ENCODE measurements around the gene PIK3CA. TPM values are rescaled to one million over a fixed set of nuclear protein-coding genes. Genes with fewer than 3 reads are reported as not detected.
"Not testable (repeated sequence)": the region's sequence is repeated elsewhere in the genome, so short reads cannot be mapped to it uniquely, and the experiment has no call there.

The PIK3CA gene
- total RNA-seq, 1 donor = 34.7 TPM

- TF ChIP-seq CTCF (IDR thresholded peaks at IDR 0.05; ENCODE audit: extremely low read depth, low read depth, low read length) = no peak
- DNase-seq (ENCODE audit: insufficient read length, low spot score, missing footprints) = no peak
- H3K27ac ChIP-seq (ENCODE audit: low read depth, low read length) = no peak overlapping the region
Measured at GRCh38 chr3:179258820-179259219, 110.7 kb downstream of the PIK3CA start.

GRCh38 chr3:179259959-179260756, 112.0 kb downstream of the PIK3CA start:
- H3K4me1 ChIP-seq (ENCODE audit: insufficient read depth, low read length); DNase-seq (ENCODE audit: insufficient read length, low spot score, missing footprints); H3K9me3 ChIP-seq (ENCODE audit: low read depth, low read length); H3K27me3 ChIP-seq (ENCODE audit: insufficient read depth, low read length); H4K20me1 ChIP-seq (ENCODE audit: insufficient read depth, low read length); H3K27ac ChIP-seq (ENCODE audit: low read depth, low read length); H3K36me3 ChIP-seq (ENCODE audit: insufficient read depth, low read length); H3K79me2 ChIP-seq (ENCODE audit: insufficient read depth, low read length): not testable (repeated sequence)
- H3K4me2 ChIP-seq (ENCODE audit: insufficient read depth, low read length) = peak overlapping the region; percentile 79
- peak overlapping the region; percentile 77 for H3K4me3 ChIP-seq (ENCODE audit: insufficient read depth, low read length)
- H2AFZ ChIP-seq (ENCODE audit: low read length) = peak overlapping the region; percentile 97

More at GRCh38 chr3:179258820-179259219, 110.7 kb downstream of the PIK3CA start:
- Histone ChIP-seq H3K79me2 (ENCODE audit: insufficient read depth, low read length) (peaks cover 3% of the 10 kb centered on the region), H3K4me1 (ENCODE audit: insufficient read depth, low read length) (no peaks in the 10 kb centered on the region), H3K27me3 (ENCODE audit: insufficient read depth, low read length) (no peaks in the 10 kb centered on the region), H3K36me3 (ENCODE audit: insufficient read depth, low read length) (no peaks in the 10 kb centered on the region), H3K9me3 (ENCODE audit: low read depth, low read length) (no peaks in the 10 kb centered on the region), H4K20me1 (ENCODE audit: insufficient read depth, low read length) (no peaks in the 10 kb centered on the region), H3K4me3 (ENCODE audit: insufficient read depth, low read length) (no peak overlapping the region), H3K4me2 (ENCODE audit: insufficient read depth, low read length) (no peak overlapping the region), H2AFZ (ENCODE audit: low read length) (no peak overlapping the region)

DNA sequence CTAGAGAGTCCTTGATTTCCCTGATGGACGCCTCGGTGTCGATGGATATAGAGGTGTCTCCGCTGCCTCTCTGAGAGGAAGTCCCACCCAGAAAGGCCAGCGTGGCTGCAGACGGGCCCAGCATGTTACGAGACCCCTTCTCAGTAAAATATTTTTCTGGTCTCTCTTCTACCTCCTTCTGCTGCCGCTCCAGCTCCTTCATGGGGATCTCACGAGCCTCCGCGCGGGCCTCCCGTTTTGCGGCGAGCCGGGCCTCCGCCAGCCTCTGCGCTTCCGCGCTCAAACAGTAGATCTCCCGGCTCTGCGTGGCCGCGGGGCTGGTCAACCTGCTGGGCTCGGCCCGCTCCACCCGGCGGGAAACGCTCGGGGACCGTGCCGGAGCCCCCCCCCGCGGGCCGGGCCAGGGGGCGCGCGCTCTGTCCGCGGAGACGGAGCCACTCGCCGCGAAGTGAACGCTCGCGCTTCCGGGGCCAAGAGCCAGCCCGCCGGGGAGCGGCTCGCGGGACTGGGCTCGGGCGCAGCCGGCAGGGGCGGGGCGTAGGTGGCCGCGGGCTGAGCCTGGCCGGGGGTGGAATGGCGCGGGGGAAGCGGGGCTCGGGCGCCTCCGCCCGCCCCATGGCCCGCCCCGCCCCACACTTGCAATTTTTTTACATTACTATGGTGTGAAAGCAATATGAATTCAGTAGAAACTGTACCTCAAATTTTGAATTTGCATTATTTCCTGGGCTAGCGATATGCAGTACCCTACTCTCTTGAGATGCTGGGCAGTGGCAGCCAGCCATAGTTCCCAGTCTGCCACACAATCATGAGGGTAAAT, 113.0 kb downstream of the PIK3CA start:
- Histone ChIP-seq H3K9me3 (ENCODE audit: low read depth, low read length) (no peaks in the 10 kb centered on the region), H3K4me3 (ENCODE audit: insufficient read depth, low read length) (peak overlapping the region; percentile 77), H3K79me2 (ENCODE audit: insufficient read depth, low read length) (peaks cover 3% of the 10 kb centered on the region), H2AFZ (ENCODE audit: low read length) (peak overlapping the region; percentile 97), H3K27me3 (ENCODE audit: insufficient read depth, low read length) (no peaks in the 10 kb centered on the region), H4K20me1 (ENCODE audit: insufficient read depth, low read length) (no peaks in the 10 kb centered on the region), H3K4me2 (ENCODE audit: insufficient read depth, low read length) (peak overlapping the region; percentile 87), H3K27ac (ENCODE audit: low read depth, low read length) (no peak overlapping the region), H3K36me3 (ENCODE audit: insufficient read depth, low read length) (no peaks in the 10 kb centered on the region), H3K4me1 (ENCODE audit: insufficient read depth, low read length) (no peaks in the 10 kb centered on the region)
- peak; percentile 98 for DNase-seq (ENCODE audit: insufficient read length, low spot score, missing footprints)
- TF ChIP-seq CTCF (IDR thresholded peaks at IDR 0.05; ENCODE audit: extremely low read depth, low read depth, low read length) = no peak

- no peak overlapping the region for H3K27ac ChIP-seq (ENCODE audit: low read depth, low read length)
- H3K4me3 ChIP-seq (ENCODE audit: insufficient read depth, low read length) = no peak overlapping the region
- H3K4me1 ChIP-seq (ENCODE audit: insufficient read depth, low read length) = no peaks in the 10 kb centered on the region
- no peaks in the 10 kb centered on the region for H4K20me1 ChIP-seq (ENCODE audit: insufficient read depth, low read length)
- no peaks in the 10 kb centered on the region for H3K79me2 ChIP-seq (ENCODE audit: insufficient read depth, low read length)
- no peak overlapping the region for H3K4me2 ChIP-seq (ENCODE audit: insufficient read depth, low read length)
- no peaks in the 10 kb centered on the region for H3K9me3 ChIP-seq (ENCODE audit: low read depth, low read length)
- no peak for DNase-seq (ENCODE audit: insufficient read length, low spot score, missing footprints)
- no peak for TF ChIP-seq CTCF (IDR thresholded peaks at IDR 0.05; ENCODE audit: extremely low read depth, low read depth, low read length)
- H3K36me3 ChIP-seq (ENCODE audit: insufficient read depth, low read length) = no peaks in the 10 kb centered on the region
- no peaks in the 10 kb centered on the region for H3K27me3 ChIP-seq (ENCODE audit: insufficient read depth, low read length)
- H2AFZ ChIP-seq (ENCODE audit: low read length) = no peak overlapping the region
Measured at GRCh38 chr3:179263134-179263533, 115.0 kb downstream of the PIK3CA start.
